Testis (tissue), 3 donors: ENCODE measurements around the gene CAMTA1. TPM values are rescaled to one million over a fixed set of nuclear protein-coding genes. Genes with fewer than 3 reads are reported as not detected.

ENCODE experiments used
- DNase-seq: peaks from one replicate; pipeline ENCODE4 v3.0.0-alpha.2; 2019
- H3K27ac ChIP-seq, 2 donors: fragments of 200-600 bp; sonication (generic); one replicate each; pipeline ENCODE4 v1.5.1; 2019
- H3K27me3 ChIP-seq: fragments of 200-600 bp; sonication (generic); one replicate; pipeline ENCODE4 v1.5.1; 2019
- H3K36me3 ChIP-seq: fragments of 200-600 bp; sonication (generic); one replicate; pipeline ENCODE4 v1.5.1; 2017; ENCODE audit warnings: low read depth; ENCODE audit errors: missing control alignments
- H3K4me1 ChIP-seq: fragments of 200-600 bp; sonication (generic); one replicate; pipeline ENCODE4 v1.5.1; 2019
- H3K4me3 ChIP-seq, 2 donors: fragments of 200-600 bp; sonication (generic); one replicate each; pipeline ENCODE4 v1.5.1; 2017 to 2019
- H3K9me3 ChIP-seq: fragments of 200-600 bp; sonication (generic); one replicate; pipeline ENCODE4 v1.5.1; 2017
- CTCF ChIP-seq, 3 experiments: fragments of 450-650 bp in 2 of 3; fragments of 200-600 bp in 1 of 3; sonication (generic) in 1 of 3; IDR thresholded peaks; one replicate each; pipeline ENCODE4 v1.5.1; 2016 to 2019; ENCODE audit warnings: antibody characterized with exemption in 3 of 3, mild to moderate bottlenecking in 2 of 3, moderate library complexity in 1 of 3
- POLR2A ChIP-seq: fragments of 450-650 bp; IDR thresholded peaks from one replicate; pipeline ENCODE4 v1.6.1; 2017; ENCODE audit warnings: antibody characterized with exemption, mild to moderate bottlenecking, moderate library complexity
- WGBS, 2 donors: methylation state at CpG; one replicate each; pipeline ENCODE4 v1.1.5; 2018; 5-methylcytosine and 5-hydroxymethylcytosine counted together
- intact Hi-C: fragments of 100-400 bp; cut with DNase I; formaldehyde crosslinking; loops from one replicate; pipeline ENCODE4 v1.15.1; 2023; ENCODE audit warnings: low total_unique reads
- polyA plus RNA-seq: library from polyadenylated mRNA; stranded (reverse); fragments of 350-450 nt; fragmentation: Illumina TruSeq; extraction: RNeasy Lipid Tissue Mini Kit (QIAGEN cat#74804); gene quantifications from one replicate; pipeline ENCODE4 v1.2.3, GENCODE V29; 2014; ENCODE audit warnings: low read depth, low replicate concordance; ENCODE audit not compliant: insufficient read depth
- total RNA-seq, 2 donors: library from RNA; depleted of rRNA; stranded (reverse); fragments of >200 nt; gene quantifications; one replicate each; pipeline ENCODE4 v1.2.3, GENCODE V29; 2016

The CAMTA1 gene
- total and polyA plus RNA-seq, 3 donors from 2014 or later: 116 to 158 (median 119) TPM

- intact Hi-C loops: no loop called here
- WGBS, 2 donors: 97% methylated on average over 10 of the region's 10 CpGs
- no peak overlapping the region for H3K4me3 ChIP-seq
- no peaks in the 10 kb centered on the region for H3K9me3 ChIP-seq
- DNase-seq: no peak
- TF ChIP-seq CTCF (IDR thresholded peaks at IDR 0.05) (no peak), POLR2A (no peak)
- no peaks in the 10 kb centered on the region for H3K36me3 ChIP-seq
- H3K27ac ChIP-seq: no peak overlapping the region
- H3K4me1 ChIP-seq: no peaks in the 10 kb centered on the region
- no peaks in the 10 kb centered on the region for H3K27me3 ChIP-seq
Observed at GRCh38 chr1:7284839-7285435, 499.7 kb downstream of the CAMTA1 start.

GRCh38 chr1:7285856-7286454 is 500.7 kb downstream of the CAMTA1 start:
- no peak for DNase-seq
- no peak for TF ChIP-seq CTCF (IDR thresholded peaks at IDR 0.05)
- TF ChIP-seq POLR2A: no peak

GRCh38 chr1:7287013-7287412 is 501.8 kb downstream of the CAMTA1 start:
- Histone ChIP-seq H3K27me3 (no peaks in the 10 kb centered on the region), H3K9me3 (no peaks in the 10 kb centered on the region), H3K27ac (no peak overlapping the region), H3K4me1 (no peaks in the 10 kb centered on the region), H3K36me3 (no peaks in the 10 kb centered on the region), H3K4me3 (no peak overlapping the region)
- no peak for DNase-seq
- intact Hi-C loops: no loop called here
- TF ChIP-seq POLR2A (no peak), CTCF (IDR thresholded peaks at IDR 0.05) (no peak)
- 86 to 91% methylated on average over 6 of the region's 6 CpGs for WGBS, 2 donors

More at GRCh38 chr1:7285856-7286454, 500.7 kb downstream of the CAMTA1 start:
- no peak overlapping the region for H3K4me3 ChIP-seq
- no peaks in the 10 kb centered on the region for H3K9me3 ChIP-seq
- H3K27ac ChIP-seq: no peak overlapping the region
- WGBS, 2 donors: 95 to 96% methylated on average over 10 of the region's 10 CpGs
- intact Hi-C loops: no loop called here
- no peaks in the 10 kb centered on the region for H3K27me3 ChIP-seq
- no peaks in the 10 kb centered on the region for H3K36me3 ChIP-seq
- no peaks in the 10 kb centered on the region for H3K4me1 ChIP-seq

GRCh38 chr1:7288992-7289391 is 503.7 kb downstream of the CAMTA1 start:
- 73 to 86% methylated on average over 5 of the region's 5 CpGs for WGBS, 2 donors
- TF ChIP-seq POLR2A (no peak), CTCF (IDR thresholded peaks at IDR 0.05) (no peak)
- intact Hi-C loops: no loop called here
- H3K4me1 ChIP-seq: no peaks in the 10 kb centered on the region
- no peak overlapping the region for H3K27ac ChIP-seq
- H3K9me3 ChIP-seq: no peaks in the 10 kb centered on the region
- no peak overlapping the region for H3K4me3 ChIP-seq
- no peaks in the 10 kb centered on the region for H3K27me3 ChIP-seq
- DNase-seq: no peak
- no peaks in the 10 kb centered on the region for H3K36me3 ChIP-seq

- DNase-seq: no peak
- no peak for TF ChIP-seq CTCF (IDR thresholded peaks at IDR 0.05)
- TF ChIP-seq POLR2A: no peak
- Histone ChIP-seq H3K36me3 (no peaks in the 10 kb centered on the region), H3K4me1 (no peaks in the 10 kb centered on the region), H3K27ac (no peak overlapping the region), H3K27me3 (no peaks in the 10 kb centered on the region), H3K4me3 (no peak overlapping the region), H3K9me3 (no peaks in the 10 kb centered on the region)
- WGBS, 2 donors: 82 to 85% methylated on average over 1 to 2 of the region's 2 CpGs
- intact Hi-C loops: no loop called here
Observed at GRCh38 chr1:7289694-7290093, 504.4 kb downstream of the CAMTA1 start.
